ENCODE results near the gene NUDT16.

NUDT16 gene

GRCh38 chr3:131386429-131387165 lies 5.0 kb downstream of the NUDT16 start:
- DNase-seq (ENCODE audit: low spot score): peak; percentile 64

GRCh38 chr3:131387796-131388489 lies 6.4 kb downstream of the NUDT16 start:
- DNase-seq (ENCODE audit: low spot score): no peak

GRCh38 chr3:131388490-131388799 lies 6.9 kb downstream of the NUDT16 start:
- no peak for DNase-seq (ENCODE audit: low spot score)

GRCh38 chr3:131390331-131390730 lies 8.8 kb downstream of the NUDT16 start:
- DNase-seq (ENCODE audit: low spot score): no peak

- no peak for DNase-seq (ENCODE audit: low spot score)
These were observed 11.5 kb downstream of the NUDT16 start for GRCh38 chr3:131393051-131393450.

GRCh38 chr3:131393868-131394267 lies 12.3 kb downstream of the NUDT16 start:
- DNase-seq (ENCODE audit: low spot score): no peak

GRCh38 chr3:131394400-131394799 lies 12.8 kb downstream of the NUDT16 start:
- DNase-seq (ENCODE audit: low spot score): no peak

- DNase-seq (ENCODE audit: low spot score): no peak
These were observed 14.6 kb downstream of the NUDT16 start for GRCh38 chr3:131396170-131396569.

- DNase-seq (ENCODE audit: low spot score): no peak
These were observed 16.3 kb downstream of the NUDT16 start for GRCh38 chr3:131397889-131398288.

GRCh38 chr3:131401978-131402377 lies 20.4 kb downstream of the NUDT16 start:
- DNase-seq (ENCODE audit: low spot score): no peak

- DNase-seq (ENCODE audit: low spot score): no peak
These were observed 20.9 kb downstream of the NUDT16 start for GRCh38 chr3:131402391-131403039.

- DNase-seq (ENCODE audit: low spot score): no peak
These were observed 21.8 kb downstream of the NUDT16 start for GRCh38 chr3:131403216-131403895.

- DNase-seq (ENCODE audit: low spot score): no peak
These were observed 23.8 kb downstream of the NUDT16 start for GRCh38 chr3:131405411-131405810.

GRCh38 chr3:131406274-131406673 lies 24.7 kb downstream of the NUDT16 start:
- DNase-seq (ENCODE audit: low spot score): no peak

- no peak for DNase-seq (ENCODE audit: low spot score)
These were observed 36.2 kb downstream of the NUDT16 start for GRCh38 chr3:131417751-131418150.

GRCh38 chr3:131421301-131421700 lies 39.7 kb downstream of the NUDT16 start:
- no peak for DNase-seq (ENCODE audit: low spot score)

GRCh38 chr3:131421957-131422498 lies 40.5 kb downstream of the NUDT16 start:
- DNase-seq (ENCODE audit: low spot score): no peak

GRCh38 chr3:131427226-131427625 lies 45.7 kb downstream of the NUDT16 start:
- DNase-seq (ENCODE audit: low spot score): no peak

- DNase-seq (ENCODE audit: low spot score): no peak
These were observed 50.2 kb downstream of the NUDT16 start for GRCh38 chr3:131431754-131432153.

GRCh38 chr3:131432441-131432840 lies 50.9 kb downstream of the NUDT16 start:
- no peak for DNase-seq (ENCODE audit: low spot score)

GRCh38 chr3:131435000-131435399 lies 53.4 kb downstream of the NUDT16 start:
- no peak for DNase-seq (ENCODE audit: low spot score)

Measured in activated CD4-positive, alpha-beta T cell treated with anti-CD3 and anti-CD28 coated beads, Interleukin-2, Interleukin-4, amounts not matched to agents 100 ng/mL and 50 ng/mL, durations not matched to agents 16 hours and 8 hours (primary cell).